Measurements from ENCODE around the gene SIX3.

- TF ChIP-seq YY1 (IDR thresholded peaks at IDR 0.05; ENCODE audit: insufficient read depth, insufficient read length) (no peak), ZNF274 (IDR thresholded peaks at IDR 0.05; ENCODE audit: low read depth, low read length) (no peak)
These were observed 28.4 kb downstream of the SIX3 start for GRCh38 chr2:44969936-44970335.

All from NT2/D1 (cell line).